Vagina (tissue), 2 donors: ENCODE results near the gene ZGPAT. TPM values are rescaled to one million over a fixed set of nuclear protein-coding genes. Genes with fewer than 3 reads are reported as not detected.
A peak's percentile ranks its signal among the peaks of the same experiment; 100 is the strongest.

Source experiments
- DNase-seq, 2 donors: peaks; one replicate each; pipeline ENCODE4 v3.0.0-alpha.2; 2017; ENCODE audit errors: extremely low spot score in 2 of 2
- H3K27ac ChIP-seq: fragments of 200-600 bp; sonication (generic); one replicate; pipeline ENCODE4 v1.5.1; 2019
- H3K27me3 ChIP-seq: fragments of 200-600 bp; sonication (generic); one replicate; pipeline ENCODE4 v1.5.1; 2019
- H3K36me3 ChIP-seq, 2 donors: fragments of 200-600 bp; sonication (generic); one replicate each; pipeline ENCODE4 v1.5.1; 2017 to 2019
- H3K4me1 ChIP-seq: fragments of 200-600 bp; sonication (generic); one replicate; pipeline ENCODE4 v1.5.1; 2019
- H3K4me3 ChIP-seq, 2 donors: fragments of 200-600 bp; sonication (generic); 1 replicate in 1 of 2; 2 replicates in 1 of 2; pipeline ENCODE4 v1.5.1; 2016 to 2019
- H3K9me3 ChIP-seq: fragments of 200-600 bp; sonication (generic); one replicate; pipeline ENCODE4 v1.5.1; 2019
- POLR2A ChIP-seq, 2 donors: fragments of 450-650 bp; IDR thresholded peaks; one replicate each; pipeline ENCODE4 v1.6.1; 2017; ENCODE audit warnings: antibody characterized with exemption in 2 of 2, mild to moderate bottlenecking in 2 of 2, moderate library complexity in 2 of 2
- POLR2AphosphoS5 ChIP-seq, 2 donors: sonication (generic); formaldehyde crosslinking; IDR thresholded peaks; one replicate each; pipeline ENCODE4 v1.9.0; 2017; ENCODE audit warnings: antibody characterized with exemption in 2 of 2, mild to moderate bottlenecking in 2 of 2, low read depth in 1 of 2; ENCODE audit not compliant: insufficient read depth in 1 of 2
- intact Hi-C: fragments of 100-400 bp; cut with DNase I; formaldehyde crosslinking; loops from one replicate; pipeline ENCODE4 v1.15.1; 2023
- total RNA-seq: library from RNA; depleted of rRNA; stranded (reverse); fragments of >200 nt; gene quantifications from one replicate; pipeline ENCODE4 v1.2.3, GENCODE V29; 2016
- TF ChIP-seq, protein P1 (sequence below), 3 experiments: fragments of 450-650 bp in 2 of 3; fragments of 200-600 bp in 1 of 3; sonication (generic) in 1 of 3; IDR thresholded peaks; one replicate each; pipeline ENCODE4 v1.5.1; 2017 to 2019; ENCODE audit warnings: antibody characterized with exemption in 3 of 3, mild to moderate bottlenecking in 2 of 3, moderate library complexity in 2 of 3

Gene ZGPAT
- total RNA-seq, 1 donor from 2014 or later = 30.4 TPM

DNA sequence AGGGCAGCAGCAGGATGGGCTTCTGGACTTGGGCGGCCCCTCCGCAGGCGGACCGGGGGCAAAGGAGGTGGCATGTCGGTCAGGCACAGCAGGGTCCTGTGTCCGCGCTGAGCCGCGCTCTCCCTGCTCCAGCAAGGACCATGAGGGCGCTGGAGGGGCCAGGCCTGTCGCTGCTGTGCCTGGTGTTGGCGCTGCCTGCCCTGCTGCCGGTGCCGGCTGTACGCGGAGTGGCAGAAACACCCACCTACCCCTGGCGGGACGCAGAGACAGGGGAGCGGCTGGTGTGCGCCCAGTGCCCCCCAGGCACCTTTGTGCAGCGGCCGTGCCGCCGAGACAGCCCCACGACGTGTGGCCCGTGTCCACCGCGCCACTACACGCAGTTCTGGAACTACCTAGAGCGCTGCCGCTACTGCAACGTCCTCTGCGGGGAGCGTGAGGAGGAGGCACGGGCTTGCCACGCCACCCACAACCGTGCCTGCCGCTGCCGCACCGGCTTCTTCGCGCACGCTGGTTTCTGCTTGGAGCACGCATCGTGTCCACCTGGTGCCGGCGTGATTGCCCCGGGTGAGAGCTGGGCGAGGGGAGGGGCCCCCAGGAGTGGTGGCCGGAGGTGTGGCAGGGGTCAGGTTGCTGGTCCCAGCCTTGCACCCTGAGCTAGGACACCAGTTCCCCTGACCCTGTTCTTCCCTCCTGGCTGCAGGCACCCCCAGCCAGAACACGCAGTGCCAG lies 11.0 kb upstream of the ZGPAT start, which contains the start of gene TNFRSF6B:
TSS of gene TNFRSF6B (plus strand) at position 25 of the 729 bp plus-strand sequence. CDS start at position 141, 116 bp downstream.
- TF ChIP-seq POLR2AphosphoS5 (IDR thresholded peaks at IDR 0.05; ENCODE audit: insufficient read depth in 1 of 2, low read depth in 1 of 2) = peak in 1 of 2 donors; percentile 43
- TF ChIP-seq POLR2A (IDR thresholded peaks at IDR 0.05) = no peak
- Histone ChIP-seq H3K27me3 (no peaks in the 10 kb centered on the region), H3K9me3 (no peaks in the 10 kb centered on the region), H3K27ac (no peak within 1 kb of the TSS), H3K36me3 (no peaks in the 10 kb centered on the region), H3K4me3 (peak within 1 kb of the TSS; percentile 9 to 13), H3K4me1 (peaks cover 43% of the 10 kb centered on the region)
- DNase-seq = no peak
- intact Hi-C loops = no loop called here

- Histone ChIP-seq H3K27ac (no peak overlapping the region), H3K4me1 (peaks cover 43% of the 10 kb centered on the region), H3K4me3 (peak overlapping the region in 1 of 2 donors; percentile 9), H3K36me3 (no peaks in the 10 kb centered on the region), H3K27me3 (no peaks in the 10 kb centered on the region), H3K9me3 (no peaks in the 10 kb centered on the region)
- intact Hi-C loops = no loop called here
- no peak for TF ChIP-seq POLR2A (IDR thresholded peaks at IDR 0.05)
- TF ChIP-seq, protein P1, sequence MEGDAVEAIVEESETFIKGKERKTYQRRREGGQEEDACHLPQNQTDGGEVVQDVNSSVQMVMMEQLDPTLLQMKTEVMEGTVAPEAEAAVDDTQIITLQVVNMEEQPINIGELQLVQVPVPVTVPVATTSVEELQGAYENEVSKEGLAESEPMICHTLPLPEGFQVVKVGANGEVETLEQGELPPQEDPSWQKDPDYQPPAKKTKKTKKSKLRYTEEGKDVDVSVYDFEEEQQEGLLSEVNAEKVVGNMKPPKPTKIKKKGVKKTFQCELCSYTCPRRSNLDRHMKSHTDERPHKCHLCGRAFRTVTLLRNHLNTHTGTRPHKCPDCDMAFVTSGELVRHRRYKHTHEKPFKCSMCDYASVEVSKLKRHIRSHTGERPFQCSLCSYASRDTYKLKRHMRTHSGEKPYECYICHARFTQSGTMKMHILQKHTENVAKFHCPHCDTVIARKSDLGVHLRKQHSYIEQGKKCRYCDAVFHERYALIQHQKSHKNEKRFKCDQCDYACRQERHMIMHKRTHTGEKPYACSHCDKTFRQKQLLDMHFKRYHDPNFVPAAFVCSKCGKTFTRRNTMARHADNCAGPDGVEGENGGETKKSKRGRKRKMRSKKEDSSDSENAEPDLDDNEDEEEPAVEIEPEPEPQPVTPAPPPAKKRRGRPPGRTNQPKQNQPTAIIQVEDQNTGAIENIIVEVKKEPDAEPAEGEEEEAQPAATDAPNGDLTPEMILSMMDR (IDR thresholded peaks at IDR 0.05) = no peak
- TF ChIP-seq POLR2AphosphoS5 (IDR thresholded peaks at IDR 0.05; ENCODE audit: insufficient read depth in 1 of 2, low read depth in 1 of 2) = no peak
- no peak for DNase-seq
These were observed 10.4 kb upstream of the ZGPAT start for GRCh38 chr20:63697357-63697867.

DNA sequence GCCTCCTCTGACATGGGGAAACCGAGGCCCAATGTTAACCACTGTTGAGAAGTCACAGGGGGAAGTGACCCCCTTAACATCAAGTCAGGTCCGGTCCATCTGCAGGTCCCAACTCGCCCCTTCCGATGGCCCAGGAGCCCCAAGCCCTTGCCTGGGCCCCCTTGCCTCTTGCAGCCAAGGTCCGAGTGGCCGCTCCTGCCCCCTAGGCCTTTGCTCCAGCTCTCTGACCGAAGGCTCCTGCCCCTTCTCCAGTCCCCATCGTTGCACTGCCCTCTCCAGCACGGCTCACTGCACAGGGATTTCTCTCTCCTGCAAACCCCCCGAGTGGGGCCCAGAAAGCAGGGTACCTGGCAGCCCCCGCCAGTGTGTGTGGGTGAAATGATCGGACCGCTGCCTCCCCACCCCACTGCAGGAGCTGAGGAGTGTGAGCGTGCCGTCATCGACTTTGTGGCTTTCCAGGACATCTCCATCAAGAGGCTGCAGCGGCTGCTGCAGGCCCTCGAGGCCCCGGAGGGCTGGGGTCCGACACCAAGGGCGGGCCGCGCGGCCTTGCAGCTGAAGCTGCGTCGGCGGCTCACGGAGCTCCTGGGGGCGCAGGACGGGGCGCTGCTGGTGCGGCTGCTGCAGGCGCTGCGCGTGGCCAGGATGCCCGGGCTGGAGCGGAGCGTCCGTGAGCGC lies 9.8 kb upstream of the ZGPAT start:
- no peak for TF ChIP-seq POLR2A (IDR thresholded peaks at IDR 0.05)
- TF ChIP-seq POLR2AphosphoS5 (IDR thresholded peaks at IDR 0.05; ENCODE audit: insufficient read depth in 1 of 2, low read depth in 1 of 2) = no peak
- TF ChIP-seq, protein P1 (IDR thresholded peaks at IDR 0.05) = no peak
- no peaks in the 10 kb centered on the region for H3K36me3 ChIP-seq
- no peaks in the 10 kb centered on the region for H3K27me3 ChIP-seq
- intact Hi-C loops = no loop called here
- no peak for DNase-seq
- H3K4me3 ChIP-seq = no peak overlapping the region
- H3K27ac ChIP-seq = no peak overlapping the region
- peaks cover 43% of the 10 kb centered on the region for H3K4me1 ChIP-seq
- no peaks in the 10 kb centered on the region for H3K9me3 ChIP-seq

DNA sequence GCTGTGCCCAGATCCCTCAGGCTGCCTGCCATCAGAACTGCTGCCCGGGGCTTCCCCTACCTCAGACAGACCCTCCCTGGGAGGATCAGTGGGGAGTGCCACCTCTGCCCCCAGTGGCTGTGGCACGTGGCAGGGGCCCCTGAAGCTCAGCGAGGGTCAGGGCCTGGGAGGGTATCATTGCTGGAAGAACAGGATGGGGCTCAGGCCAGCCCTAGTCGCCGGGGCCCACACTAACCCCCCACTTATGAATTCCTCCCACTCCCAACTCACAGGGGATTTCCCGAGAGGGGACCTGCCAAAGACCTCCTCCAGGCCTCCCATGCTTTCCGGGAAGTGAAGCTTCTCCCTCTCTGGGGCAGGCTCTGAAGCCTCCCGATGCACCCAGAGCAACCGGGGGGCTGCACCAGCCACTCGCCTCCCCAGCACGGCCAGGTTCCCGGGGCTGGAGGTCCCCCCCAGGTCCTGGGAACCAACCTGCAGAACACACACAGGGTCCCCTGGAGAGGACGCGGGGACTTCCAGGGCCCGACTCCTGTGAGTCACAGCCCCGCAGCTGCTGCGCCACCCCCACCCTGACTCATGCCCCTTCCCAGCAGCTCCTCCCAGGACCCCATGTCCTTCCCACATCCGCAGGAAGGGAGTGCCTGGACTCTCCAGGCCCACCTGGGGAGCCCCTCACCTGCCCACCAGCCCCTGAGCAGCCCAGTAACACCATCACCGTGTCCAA lies 8.9 kb upstream of the ZGPAT start:
- Histone ChIP-seq H3K9me3 (no peaks in the 10 kb centered on the region), H3K27me3 (no peaks in the 10 kb centered on the region), H3K36me3 (no peaks in the 10 kb centered on the region), H3K4me3 (no peak overlapping the region), H3K27ac (no peak overlapping the region), H3K4me1 (peaks cover 43% of the 10 kb centered on the region)
- DNase-seq = no peak
- intact Hi-C loops = no loop called here
- TF ChIP-seq POLR2AphosphoS5 (IDR thresholded peaks at IDR 0.05; ENCODE audit: insufficient read depth in 1 of 2, low read depth in 1 of 2) (peak in 1 of 2 donors; percentile 54), POLR2A (IDR thresholded peaks at IDR 0.05) (no peak)
- TF ChIP-seq, protein P1 (IDR thresholded peaks at IDR 0.05) = no peak
